K562 (cell line): ENCODE results near the gene PID1. TPM values are rescaled to one million over a fixed set of nuclear protein-coding genes. Genes with fewer than 3 reads are reported as not detected.

Experiments used
- ATAC-seq: fragments of 200-7000 bp; cut with Tn5 transposase; 3 replicates; pipeline ENCODE4 v1.9.1; 2020; ENCODE audit warnings: moderate library complexity
- BruUV-seq: library from RNA; stranded (reverse); fragments of 400-500 nt; replicated peaks from 2 replicates; lab custom pipeline; 2021; lab: Mats Ljungman, UMichigan
- CTCF ChIA-PET: fragments of 300-600 bp; formaldehyde crosslinking; extraction: SDS; loops from one replicate; lab custom pipeline; 2021; ENCODE audit warnings: low intra/inter-chr PET ratio; lab: Yijun Ruan, JAX
- POLR2A ChIA-PET: fragments of 300-600, 350-650 bp; sonication (Branson Sonifier 250); formaldehyde crosslinking; extraction: SDS; loops from one replicate; lab custom pipeline; 2021; ENCODE audit warnings: antibody characterized with exemption, inconsistent platforms; lab: Yijun Ruan, JAX
- DNase-seq, 4 experiments: peaks; one replicate each; pipeline versions ENCODE4 v3.0.0 to v3.0.0-alpha.2; 2011 to 2018; ENCODE audit warnings: low spot score in 3 of 4, mixed read lengths in 3 of 4; ENCODE audit errors: extremely low read depth in 1 of 4
- FAIRE-seq: peaks from 2 replicates; lab custom pipeline; 2011; peaks lifted over from hg19 to GRCh38; lab: Jason Lieb, UNC
- H2AFZ ChIP-seq: 2 replicates; pipeline ENCODE4 v1.6.0; 2011; ENCODE audit warnings: low read depth, low read length, control low read depth, inconsistent platforms
- H3K27ac ChIP-seq: fragments of 200-600 bp; 3 replicates; pipeline ENCODE4 v1.8.0; 2011; ENCODE audit warnings: low read depth, mild to moderate bottlenecking, control low read depth, inconsistent platforms, low read length, moderate library complexity, mixed read lengths; ENCODE audit errors: extremely low read depth
- H3K27me3 ChIP-seq, 2 experiments: fragments of 300-600 bp in 1 of 2; 2 replicates in 1 of 2; 3 replicates in 1 of 2; pipeline versions ENCODE4 v1.6.0 to v1.8.0; 2011; ENCODE audit warnings: inconsistent platforms in 2 of 2, low read length in 2 of 2, mild to moderate bottlenecking in 1 of 2, mixed read lengths in 1 of 2, moderate library complexity in 1 of 2; ENCODE audit not compliant: control insufficient read depth in 2 of 2, insufficient read depth in 2 of 2
- H3K36me3 ChIP-seq: fragments of 300-600 bp; 3 replicates; pipeline ENCODE4 v1.8.0; 2011; ENCODE audit warnings: mild to moderate bottlenecking, low read length, inconsistent platforms; ENCODE audit not compliant: control insufficient read depth, insufficient read depth
- H3K4me1 ChIP-seq, 2 experiments: fragments of 200-600 bp in 1 of 2; replicated peaks in 1 of 2; 2 replicates in 1 of 2; 3 replicates in 1 of 2; pipeline versions ENCODE4 v1.5.1 to v1.8.0; 2011; ENCODE audit warnings: inconsistent platforms in 2 of 2, low read length in 2 of 2, mild to moderate bottlenecking in 1 of 2, mixed read lengths in 1 of 2, moderate library complexity in 1 of 2; ENCODE audit not compliant: control insufficient read depth in 2 of 2, insufficient read depth in 2 of 2
- H3K4me2 ChIP-seq: 2 replicates; pipeline ENCODE4 v1.6.1; 2011; ENCODE audit warnings: low read length, control low read depth, inconsistent platforms, mixed read lengths; ENCODE audit not compliant: insufficient read depth
- H3K4me3 ChIP-seq: fragments of 200-600 bp; sonication (generic), shearing (Covaris generic); 2 replicates; pipeline ENCODE4 v1.5.1; 2016; ENCODE audit warnings: control low read depth, inconsistent platforms
- H3K79me2 ChIP-seq: fragments of 200-600 bp; 3 replicates; pipeline ENCODE4 v1.8.0; 2011; ENCODE audit warnings: low read length, inconsistent platforms; ENCODE audit not compliant: control insufficient read depth, insufficient read depth
- H3K9ac ChIP-seq, 2 experiments: 2 replicates each; pipeline versions ENCODE4 v1.6.0 to v1.6.1; 2011; ENCODE audit warnings: low read depth in 2 of 2, low read length in 2 of 2, control low read depth in 1 of 2, inconsistent platforms in 1 of 2, mild to moderate bottlenecking in 1 of 2, mixed read lengths in 1 of 2; ENCODE audit not compliant: insufficient read depth in 1 of 2
- H3K9me1 ChIP-seq: one replicate; pipeline ENCODE4 v1.6.0; 2011; ENCODE audit warnings: inconsistent platforms, mild to moderate bottlenecking, low read length, moderate library complexity; ENCODE audit not compliant: control insufficient read depth, insufficient read depth
- H3K9me3 ChIP-seq: replicated peaks from 2 replicates; pipeline ENCODE4 v1.5.1; 2011; ENCODE audit warnings: low read depth, low read length, inconsistent platforms; ENCODE audit not compliant: control insufficient read depth, insufficient read depth
- H4K20me1 ChIP-seq: replicated peaks from 2 replicates; pipeline ENCODE4 v1.6.1; 2011; ENCODE audit warnings: low read length, inconsistent platforms, mixed read lengths; ENCODE audit not compliant: control insufficient read depth, insufficient read depth
- ARID1B ChIP-seq: fragments of 450-650 bp; IDR thresholded peaks from 2 replicates; pipeline ENCODE4 v1.6.1; 2016; ENCODE audit warnings: antibody characterized with exemption, mild to moderate bottlenecking, inconsistent platforms
- CBX3 ChIP-seq, 2 experiments: IDR thresholded peaks; 1 replicate in 1 of 2; 2 replicates in 1 of 2; pipeline ENCODE4 v1.6.1; 2012; ENCODE audit warnings: inconsistent platforms in 2 of 2, low read length in 2 of 2, borderline replicate concordance in 1 of 2, control low read depth in 1 of 2
- CCAR2 ChIP-seq: fragments of 200-400 bp; formaldehyde crosslinking; IDR thresholded peaks from 2 replicates; pipeline ENCODE4 v1.6.1; 2017; ENCODE audit warnings: mild to moderate bottlenecking, low read depth, low read length
- ELF2 ChIP-seq: fragments of 250-450 bp; sonication (Bioruptor Pico); IDR thresholded peaks from 2 replicates; pipeline ENCODE4 v1.5.0; 2021; ENCODE audit warnings: mild to moderate bottlenecking
- ETV6 ChIP-seq, 3 experiments: fragments of 150-350 bp in 1 of 3; sonication (generic) in 1 of 3; formaldehyde crosslinking in 1 of 3; IDR thresholded peaks; 2 replicates each; pipeline versions ENCODE4 v1.6.1 to v1.8.0; 2014 to 2022; ENCODE audit warnings: borderline replicate concordance in 2 of 3, low read depth in 2 of 3, antibody characterized with exemption in 1 of 3, low read length in 1 of 3, mild to moderate bottlenecking in 1 of 3, missing genetic modification reagents in 1 of 3
- FOXJ2 ChIP-seq: fragments of 200-800 bp; sonication (Bioruptor generic); IDR thresholded peaks from 2 replicates; pipeline ENCODE4 v1.6.1; 2016; ENCODE audit warnings: missing genetic modification characterization, missing compliant biosample characterization
- GTF2E2 ChIP-seq: fragments of 200-800 bp; sonication (Bioruptor generic); IDR thresholded peaks from 2 replicates; pipeline ENCODE4 v1.6.1; 2016; ENCODE audit warnings: missing genetic modification characterization, missing compliant biosample characterization
- HMG20A ChIP-seq: fragments of 450-650 bp; formaldehyde crosslinking; conservative IDR thresholded peaks from 2 replicates; pipeline ENCODE4 v1.4.0; 2020; ENCODE audit warnings: mild to moderate bottlenecking, mixed read lengths
- HNRNPH1 ChIP-seq: fragments of 200-400 bp; formaldehyde crosslinking; optimal IDR thresholded peaks from 2 replicates; pipeline ENCODE3; 2017; ENCODE audit warnings: low read depth, mild to moderate bottlenecking, low read length, moderate library complexity
- HOMEZ ChIP-seq: fragments of 250-450 bp; sonication (Bioruptor Pico); IDR thresholded peaks from 2 replicates; pipeline ENCODE4 v1.4.0; 2020; ENCODE audit warnings: mild to moderate bottlenecking, moderate library complexity
- KAT2B ChIP-seq: IDR thresholded peaks from one replicate; pipeline ENCODE4 v1.6.1; 2012; ENCODE audit warnings: low read depth, mild to moderate bottlenecking, control low read depth, inconsistent platforms, low read length, moderate library complexity
- KLF1 ChIP-seq: fragments of 450-650 bp; IDR thresholded peaks from 2 replicates; pipeline ENCODE4 v1.6.1; 2016; ENCODE audit warnings: missing genetic modification characterization, missing compliant biosample characterization
- LEF1 ChIP-seq: fragments of 450-650 bp; IDR thresholded peaks from 2 replicates; pipeline ENCODE4 v1.6.1; 2016; ENCODE audit warnings: mild to moderate bottlenecking
- MEF2D ChIP-seq: conservative IDR thresholded peaks from 2 replicates; pipeline ENCODE4 v1.6.1; 2016; ENCODE audit warnings: low read depth, missing genetic modification characterization, missing compliant biosample characterization
- NCOR1 ChIP-seq: fragments of 450-650 bp; IDR thresholded peaks from 2 replicates; pipeline ENCODE4 v1.6.1; 2016; ENCODE audit warnings: mild to moderate bottlenecking, moderate library complexity
- NFXL1 ChIP-seq: fragments of 450-650 bp; formaldehyde crosslinking; IDR thresholded peaks from 2 replicates; pipeline ENCODE4 v1.4.0; 2021; ENCODE audit warnings: mild to moderate bottlenecking
- NONO ChIP-seq, 2 experiments: fragments of 200-400 bp in 1 of 2; fragments of 450-650 bp in 1 of 2; formaldehyde crosslinking in 1 of 2; IDR thresholded peaks; 2 replicates each; pipeline ENCODE4 v1.6.1; 2017; ENCODE audit warnings: low read depth in 2 of 2, mild to moderate bottlenecking in 2 of 2, moderate library complexity in 2 of 2, low read length in 1 of 2
- SRSF7 ChIP-seq: fragments of 200-400 bp; formaldehyde crosslinking; optimal IDR thresholded peaks from 2 replicates; pipeline ENCODE3; 2017; ENCODE audit warnings: mild to moderate bottlenecking, low read depth, low read length
- ZNF133 ChIP-seq: fragments of 250-450 bp; sonication (Bioruptor Pico); IDR thresholded peaks from 2 replicates; pipeline ENCODE4 v1.4.0; 2020; ENCODE audit warnings: mild to moderate bottlenecking
- ZNF740 ChIP-seq, 3 experiments: fragments of 200-800 bp in 1 of 3; sonication (Bioruptor generic) in 1 of 3; sonication (generic) in 1 of 3; formaldehyde crosslinking in 1 of 3; IDR thresholded peaks; 2 replicates each; pipeline versions ENCODE4 v1.6.1 to v1.8.0; 2016 to 2022; ENCODE audit warnings: mild to moderate bottlenecking in 2 of 3, missing compliant biosample characterization in 2 of 3, missing genetic modification characterization in 2 of 3, missing genetic modification reagents in 1 of 3
- whole genome bisulfite sequencing: fragments of 100-300 bp; shearing (Covaris generic); methylation state at CpG from one replicate; pipeline ENCODE4 v1.1.6; 2016; ENCODE audit warnings: low coverage, mixed read lengths; ENCODE audit not compliant: insufficient coverage; ENCODE audit errors: missing lambda C conversion rate; 5-methylcytosine and 5-hydroxymethylcytosine counted together
- in situ Hi-C: fragments of 300-500 bp; cut with MboI; formaldehyde crosslinking; loops from 4 replicates; pipeline ENCODE4 v1.15.0; 2018; ENCODE audit warnings: inconsistent platforms, mixed read lengths
- intact Hi-C: fragments of 100-400 bp; cut with micrococcal nuclease; formaldehyde crosslinking; loops from 2 replicates; pipeline ENCODE4 v1.14.2; 2022
- polyA plus RNA-seq, 8 experiments: library from polyadenylated mRNA; depleted of rRNA in 4 of 8; stranded (reverse) in 5 of 8; unstranded in 3 of 8; fragments of >200 nt; fragmentation: Nextera tagmentation in 2 of 8; fragmentation: Illumina TruSeq in 1 of 8; extraction: Ambion mirVana in 2 of 8; extraction: Trizol in 1 of 8; gene quantifications; 2 replicates each; pipeline versions ENCODE4 v1.2.1 to v1.2.3, GENCODE V29; 2011 to 2014; ENCODE audit warnings: inconsistent platforms in 1 of 8, missing spikeins in 1 of 8
- total RNA-seq, 7 experiments: library from RNA; depleted of rRNA in 6 of 7; stranded (reverse); fragments of >200 nt in 6 of 7; fragmentation: Illumina TruSeq in 2 of 7; extraction: Trizol in 2 of 7; gene quantifications; 2 replicates each; pipeline versions ENCODE4 v1.2.1 to v1.2.3, GENCODE V29; 2011 to 2021; ENCODE audit warnings: low replicate concordance in 1 of 7

PID1 gene
- total and polyA plus RNA-seq, 9 of the 15 experiments (the other 6 are each of a cell fraction or from before 2014, with no cell fraction given) = not detected

- TF ChIP-seq NFXL1 (no peak), CBX3 (IDR thresholded peaks at IDR 0.05; ENCODE audit: borderline replicate concordance in 1 of 2, low read length in 2 of 2) (no peak), HOMEZ (CRISPR knock-in tag) (no peak), SRSF7 (no peak), LEF1 (no peak), ELF2 (no peak), HNRNPH1 (no peak)
- TF ChIP-seq, all 486 proteins: peak for 0
Observed at GRCh38 chr2:229231885-229232284, 39.2 kb downstream of the PID1 start (continued).

- ATAC-seq (no peak), DNase-seq (no peak), FAIRE-seq (no peak)
- Histone ChIP-seq H3K4me2 (no peak overlapping the region), H3K27ac (no peak overlapping the region), H3K79me2 (no peaks in the 10 kb centered on the region), H3K4me1 (no peaks in the 10 kb centered on the region), H3K4me3 (no peak overlapping the region), H3K9me1 (no peaks in the 10 kb centered on the region), H3K9me3 (no peaks in the 10 kb centered on the region), H3K36me3 (no peaks in the 10 kb centered on the region), H2AFZ (no peak overlapping the region), H4K20me1 (no peaks in the 10 kb centered on the region), H3K9ac (no peak overlapping the region), H3K27me3 (no peaks in the 10 kb centered on the region)
- no peak for TF ChIP-seq HMG20A
- TF ChIP-seq KAT2B = no peak
- no peak for TF ChIP-seq ZNF740 (CRISPR knock-in tag; IDR thresholded peaks at IDR 0.05)
- TF ChIP-seq ZNF740 (tag; IDR thresholded peaks at IDR 0.05) = no peak
- TF ChIP-seq FOXJ2 (tag) = no peak
- TF ChIP-seq ZNF133 (CRISPR knock-in tag) = no peak
- TF ChIP-seq KLF1 (tag) = no peak
- TF ChIP-seq GTF2E2 (tag) = no peak
- no peak for TF ChIP-seq MEF2D
- no peak for TF ChIP-seq NCOR1
- TF ChIP-seq CCAR2 = no peak
- TF ChIP-seq ARID1B = no peak
- no peak for TF ChIP-seq NONO (IDR thresholded peaks at IDR 0.05; ENCODE audit: low read depth in 2 of 2, low read length in 1 of 2)
- no peak for TF ChIP-seq ETV6 (IDR thresholded peaks at IDR 0.05; ENCODE audit: borderline replicate concordance in 1 of 2, low read depth in 2 of 2, low read length in 1 of 2)
- no peak for TF ChIP-seq ETV6 (CRISPR knock-in tag; IDR thresholded peaks at IDR 0.05; ENCODE audit: borderline replicate concordance)
- in situ Hi-C loops = no loop called here
- ChIA-PET POLR2A (no interaction called here), CTCF (no interaction called here)
- BruUV-seq = no TSS peak
- intact Hi-C loops = no loop called here
- WGBS = 3% methylated on average over 3 of the region's 3 CpGs
Observed at GRCh38 chr2:229231328-229231868, 39.7 kb downstream of the PID1 start.
